Effector memory CD4-positive, alpha-beta T cell (primary cell): ENCODE data around the gene RASL11B.

ENCODE experiments used
- DNase-seq, 3 donors: peaks; one replicate each; pipeline ENCODE4 v3.0.0-alpha.2; 2020
- H3K27ac ChIP-seq: 2 replicates; pipeline ENCODE4 v1.7.0; 2013; ENCODE audit warnings: mild to moderate bottlenecking, low read length, moderate library complexity; ENCODE audit not compliant: insufficient read depth, poor library complexity, severe bottlenecking
- H3K27me3 ChIP-seq: replicated peaks from 2 replicates; pipeline ENCODE4 v1.7.0; 2013; ENCODE audit warnings: mild to moderate bottlenecking, low read length; ENCODE audit not compliant: insufficient read depth, control insufficient read depth, poor library complexity, severe bottlenecking
- H3K36me3 ChIP-seq: 2 replicates; pipeline ENCODE4 v1.7.0; 2013; ENCODE audit warnings: mild to moderate bottlenecking, low read length, moderate library complexity; ENCODE audit not compliant: control insufficient read depth, insufficient read depth
- H3K4me1 ChIP-seq: 2 replicates; pipeline ENCODE4 v1.7.0; 2013; ENCODE audit warnings: low read length, mild to moderate bottlenecking; ENCODE audit not compliant: control insufficient read depth, insufficient read depth, poor library complexity, severe bottlenecking
- H3K4me3 ChIP-seq: 2 replicates; pipeline ENCODE4 v1.7.0; 2013; ENCODE audit warnings: low read length, low read depth, mild to moderate bottlenecking; ENCODE audit not compliant: insufficient read depth, poor library complexity, severe bottlenecking
- H3K9me3 ChIP-seq: 2 replicates; pipeline ENCODE4 v1.7.0; 2013; ENCODE audit warnings: mild to moderate bottlenecking, low read length, moderate library complexity; ENCODE audit not compliant: control insufficient read depth

The RASL11B gene

DNA sequence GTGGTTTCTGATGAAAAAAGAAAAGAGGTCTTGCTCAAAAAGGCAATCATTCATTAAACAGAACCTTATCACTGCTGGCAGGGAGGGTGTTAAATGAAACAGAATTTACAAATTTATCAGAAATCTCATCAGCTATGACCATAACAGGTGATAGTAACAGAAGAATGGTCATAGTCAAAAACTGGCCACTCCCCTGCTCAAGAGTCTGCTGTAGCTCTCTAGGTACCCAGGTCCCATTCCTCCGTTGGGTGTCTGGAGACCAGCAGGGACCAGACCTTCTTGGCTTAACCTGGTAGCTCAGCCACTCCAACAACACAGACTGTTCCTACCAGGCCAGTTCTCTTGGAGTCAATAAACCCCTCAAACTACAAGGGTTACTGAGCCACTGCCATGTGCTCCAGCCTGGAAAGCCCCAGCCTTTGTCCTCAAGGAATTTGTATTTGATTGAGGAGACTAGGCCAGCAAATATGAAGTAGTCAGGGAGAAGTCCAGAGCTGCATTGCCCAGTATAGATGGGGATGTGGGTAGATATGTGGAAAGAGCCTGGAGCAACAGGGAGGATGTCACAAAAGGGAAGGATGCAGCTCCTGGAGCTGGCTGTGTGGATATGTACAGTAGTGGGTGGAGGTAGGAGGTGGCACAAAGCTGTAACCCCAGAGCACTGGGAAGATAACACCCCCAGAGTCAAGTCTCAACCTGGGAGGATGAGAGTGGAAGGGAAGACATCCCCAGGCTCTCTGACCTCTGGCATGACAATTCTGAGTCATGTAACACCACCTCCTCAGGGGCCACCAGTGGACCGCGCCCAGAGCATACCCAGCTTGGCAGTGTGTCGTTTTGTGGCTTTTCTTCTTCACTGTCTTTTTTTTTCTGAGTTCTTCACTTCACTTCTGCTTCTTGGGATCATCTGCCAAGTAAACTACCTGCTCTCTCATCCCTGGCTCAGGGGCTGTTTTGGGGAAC, 21.9 kb downstream of the RASL11B start:
- Histone ChIP-seq H3K4me1 (no peaks in the 10 kb centered on the region), H3K27me3 (no peaks in the 10 kb centered on the region), H3K9me3 (no peaks in the 10 kb centered on the region), H3K27ac (no peak overlapping the region), H3K4me3 (no peak overlapping the region), H3K36me3 (no peaks in the 10 kb centered on the region)
- DNase-seq, result no peak

DNA sequence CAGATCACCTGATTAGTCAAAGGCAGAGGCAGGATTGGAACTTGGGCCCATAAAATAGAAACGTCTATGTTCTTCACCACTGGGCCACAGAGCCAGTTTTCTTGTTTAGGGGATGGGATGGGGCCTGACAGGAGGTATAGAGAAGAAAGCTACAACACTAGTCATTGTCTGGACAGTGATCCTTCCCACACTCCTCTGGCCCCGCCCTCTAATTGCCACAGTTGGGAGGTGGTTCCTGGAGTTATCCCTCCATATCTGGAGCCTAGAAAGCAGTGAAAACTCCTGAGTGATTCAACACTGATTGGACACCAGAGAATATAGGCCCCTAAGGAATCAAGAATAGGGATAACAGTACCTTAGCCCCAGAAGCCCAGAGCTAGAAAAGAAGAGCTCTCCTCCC, 22.9 kb downstream of the RASL11B start:
- Histone ChIP-seq H3K27ac (no peak overlapping the region), H3K36me3 (no peaks in the 10 kb centered on the region), H3K9me3 (no peaks in the 10 kb centered on the region), H3K27me3 (no peaks in the 10 kb centered on the region), H3K4me3 (no peak overlapping the region), H3K4me1 (no peaks in the 10 kb centered on the region)
- no peak for DNase-seq

DNA sequence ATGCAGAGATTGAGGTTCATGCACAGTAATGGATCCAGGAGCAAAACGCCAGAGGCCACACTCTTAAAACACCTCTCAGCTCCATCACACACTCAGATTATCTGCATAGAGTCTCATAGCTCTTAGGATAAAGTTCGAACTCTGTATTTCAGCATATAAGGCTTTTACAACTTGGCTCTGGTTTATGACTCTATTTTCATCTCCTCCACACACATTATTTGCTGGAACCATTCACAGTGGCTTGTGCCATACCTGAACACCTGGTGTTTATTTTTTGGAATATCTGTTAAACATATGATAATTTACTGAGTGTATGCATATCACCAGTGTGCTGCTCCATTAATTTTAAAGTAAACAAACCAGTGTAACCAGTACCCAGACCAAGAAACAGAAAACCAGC, 27.2 kb downstream of the RASL11B start:
- no peaks in the 10 kb centered on the region for H3K27me3 ChIP-seq
- H3K4me1 ChIP-seq, result no peaks in the 10 kb centered on the region
- no peak for DNase-seq
- no peaks in the 10 kb centered on the region for H3K36me3 ChIP-seq
- no peak overlapping the region for H3K27ac ChIP-seq
- H3K9me3 ChIP-seq, result no peaks in the 10 kb centered on the region
- H3K4me3 ChIP-seq, result no peak overlapping the region

DNA sequence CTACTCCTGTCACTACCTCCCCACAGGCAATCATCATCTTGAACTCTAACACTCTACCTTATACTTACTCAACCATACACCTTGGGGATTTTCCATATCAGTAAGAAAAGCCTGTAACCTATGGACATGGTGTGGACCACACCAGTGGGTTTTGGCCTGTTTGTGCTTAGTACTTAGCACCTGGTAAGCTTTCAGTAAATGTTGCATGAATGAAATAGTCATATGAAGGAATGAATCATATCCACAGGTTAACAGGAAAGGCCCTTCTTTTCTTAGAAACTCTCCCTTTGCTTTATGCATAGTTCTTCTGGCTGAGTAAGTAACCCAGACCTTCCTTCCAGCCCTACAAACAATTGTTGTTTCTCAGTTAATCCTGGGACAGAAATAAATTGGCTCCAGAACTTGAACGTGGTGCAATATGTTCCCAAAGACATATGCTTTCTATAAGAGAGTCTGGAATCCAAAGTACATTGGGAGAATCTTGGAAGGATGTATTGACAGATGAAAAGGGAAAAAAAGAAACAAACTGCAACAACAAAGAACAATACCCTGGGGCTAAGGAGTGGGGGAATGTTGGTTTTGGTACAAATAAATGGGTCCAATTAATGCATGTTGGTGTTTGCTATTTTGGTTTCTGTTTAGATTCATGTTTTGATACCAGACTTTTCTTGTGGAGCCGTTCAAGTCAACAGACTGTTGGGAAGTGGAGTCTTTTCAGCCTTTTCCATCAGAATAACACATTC, 27.8 kb downstream of the RASL11B start:
- H3K36me3 ChIP-seq, result no peaks in the 10 kb centered on the region
- H3K9me3 ChIP-seq, result no peaks in the 10 kb centered on the region
- no peak overlapping the region for H3K27ac ChIP-seq
- DNase-seq, result no peak
- no peaks in the 10 kb centered on the region for H3K4me1 ChIP-seq
- no peak overlapping the region for H3K4me3 ChIP-seq
- H3K27me3 ChIP-seq, result no peaks in the 10 kb centered on the region

- Histone ChIP-seq H3K27ac (no peak overlapping the region), H3K9me3 (no peaks in the 10 kb centered on the region), H3K27me3 (no peaks in the 10 kb centered on the region), H3K4me1 (no peaks in the 10 kb centered on the region), H3K4me3 (no peak overlapping the region), H3K36me3 (no peaks in the 10 kb centered on the region)
- no peak for DNase-seq
Observed at GRCh38 chr4:52890521-52890791, 28.3 kb downstream of the RASL11B start.

- Histone ChIP-seq H3K4me3 (no peak overlapping the region), H3K4me1 (no peaks in the 10 kb centered on the region), H3K36me3 (no peaks in the 10 kb centered on the region), H3K27ac (no peak overlapping the region), H3K27me3 (no peaks in the 10 kb centered on the region), H3K9me3 (no peaks in the 10 kb centered on the region)
- DNase-seq, result no peak
Observed at GRCh38 chr4:52891743-52892142, 29.6 kb downstream of the RASL11B start.

DNA sequence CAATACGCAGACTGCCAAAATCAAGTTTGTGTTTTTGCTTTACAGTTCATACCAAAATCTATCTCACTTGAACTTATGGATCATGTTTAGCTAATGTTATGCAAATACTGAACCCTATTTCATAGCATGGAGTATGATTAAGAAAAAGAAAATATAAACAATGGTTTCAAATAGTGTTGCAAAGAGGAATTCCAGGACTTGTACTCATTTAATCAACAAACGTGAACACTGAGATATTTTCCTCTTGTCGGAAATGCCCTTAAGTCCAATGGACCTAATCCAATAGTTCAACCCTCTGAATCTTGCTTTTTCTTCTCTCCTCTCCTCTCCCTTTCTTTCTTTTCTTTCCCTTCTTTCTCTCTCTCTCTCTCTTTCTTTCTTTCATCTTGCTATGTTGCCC, 30.8 kb downstream of the RASL11B start:
- no peaks in the 10 kb centered on the region for H3K36me3 ChIP-seq

DNA sequence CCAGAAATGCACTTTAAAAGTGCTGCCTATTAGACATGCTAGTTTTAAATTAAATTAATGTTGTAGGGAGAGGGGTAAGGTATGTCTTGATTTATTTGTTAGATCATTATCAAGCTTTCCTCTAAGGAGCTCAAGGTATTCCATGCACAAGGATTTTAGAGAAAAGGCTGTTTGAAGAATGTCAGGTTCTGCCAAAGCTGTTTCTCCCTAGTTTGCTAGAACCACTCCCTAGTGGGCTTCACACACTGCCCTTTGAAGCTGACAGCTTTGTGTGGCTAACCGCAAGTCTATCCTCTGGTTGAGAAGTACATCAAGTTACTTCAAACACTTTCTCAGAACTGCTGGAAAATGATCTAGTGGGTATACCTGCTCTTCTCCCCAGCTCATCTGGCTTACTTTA, 32.3 kb downstream of the RASL11B start:
- Histone ChIP-seq H3K4me1 (no peaks in the 10 kb centered on the region), H3K27me3 (no peaks in the 10 kb centered on the region), H3K36me3 (no peaks in the 10 kb centered on the region), H3K9me3 (no peaks in the 10 kb centered on the region), H3K27ac (no peak overlapping the region), H3K4me3 (no peak overlapping the region)
- DNase-seq, result no peak

More for the DNA sequence above, 30.8 kb downstream of the RASL11B start:
- Histone ChIP-seq H3K4me3 (no peak overlapping the region), H3K4me1 (no peaks in the 10 kb centered on the region), H3K27me3 (no peaks in the 10 kb centered on the region), H3K27ac (no peak overlapping the region), H3K9me3 (no peaks in the 10 kb centered on the region)
- no peak for DNase-seq

DNA sequence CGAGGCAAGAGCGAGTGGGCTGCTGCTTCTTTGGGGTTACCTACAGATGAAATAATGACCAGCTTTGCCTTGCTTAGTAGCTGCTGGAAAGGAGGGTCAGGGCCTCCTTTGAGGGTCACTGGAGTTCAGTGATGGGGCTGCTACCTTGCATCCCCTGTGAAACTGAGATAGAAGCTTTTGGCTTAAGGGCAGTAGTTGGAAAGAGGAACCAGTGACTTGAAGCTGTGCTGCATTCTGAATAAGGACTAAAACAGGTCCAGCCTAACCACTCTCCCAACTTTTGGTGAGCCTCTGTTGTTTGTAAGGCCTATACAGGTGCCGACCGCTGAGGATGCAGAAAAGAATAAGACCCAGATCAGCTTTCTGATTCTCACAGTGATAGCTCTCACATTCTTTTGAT, 41.2 kb downstream of the RASL11B start:
- H3K4me3 ChIP-seq, result no peak overlapping the region
- H3K27ac ChIP-seq, result no peak overlapping the region
- DNase-seq, result no peak
- H3K9me3 ChIP-seq, result no peaks in the 10 kb centered on the region
- H3K4me1 ChIP-seq, result no peaks in the 10 kb centered on the region
- no peaks in the 10 kb centered on the region for H3K36me3 ChIP-seq
- H3K27me3 ChIP-seq, result no peaks in the 10 kb centered on the region

GRCh38 chr4:52904421-52904820, 42.3 kb downstream of the RASL11B start:
- no peaks in the 10 kb centered on the region for H3K36me3 ChIP-seq
- DNase-seq, result no peak
- no peaks in the 10 kb centered on the region for H3K4me1 ChIP-seq
- no peaks in the 10 kb centered on the region for H3K9me3 ChIP-seq
- H3K27ac ChIP-seq, result no peak overlapping the region
- H3K27me3 ChIP-seq, result no peaks in the 10 kb centered on the region
- H3K4me3 ChIP-seq, result no peak overlapping the region
